B cell (primary cell): ENCODE measurements around the gene TRMT61A. TPM values are rescaled to one million over a fixed set of nuclear protein-coding genes. Genes with fewer than 3 reads are reported as not detected.

Experiments
- ATAC-seq: fragments of 200-7000 bp; cut with Tn5 transposase; one replicate; pipeline ENCODE4 v1.10.0; 2021; ENCODE audit warnings: low read depth, mild to moderate bottlenecking, moderate number of reproducible peaks, moderate library complexity
- CTCF ChIA-PET: fragments of 350-600 bp; sonication (Branson Sonifier 250); formaldehyde crosslinking; loops from one replicate; lab custom pipeline; 2021; ENCODE audit warnings: antibody characterized with exemption, inconsistent platforms; lab: Charles Lee
- POLR2A ChIA-PET: fragments of 350-600 bp; sonication (Branson Sonifier 250); formaldehyde crosslinking; loops from one replicate; lab custom pipeline; 2021; ENCODE audit warnings: antibody characterized with exemption; lab: Charles Lee
- DNase-seq: peaks from one replicate; pipeline ENCODE4 v3.0.0; 2013
- H2AFZ ChIP-seq: 2 replicates; pipeline ENCODE4 v1.6.1; 2012; ENCODE audit warnings: mild to moderate bottlenecking, low read depth, low read length; ENCODE audit not compliant: insufficient read depth, poor library complexity, severe bottlenecking
- H3K27ac ChIP-seq, 2 donors: 1 replicate in 1 of 2; 2 replicates in 1 of 2; pipeline ENCODE4 v1.5.1; 2012 to 2013; ENCODE audit warnings: low read length in 2 of 2, mild to moderate bottlenecking in 2 of 2, moderate library complexity in 1 of 2
- H3K27me3 ChIP-seq, 4 experiments: fragments of 200-600 bp in 1 of 4; sonication (generic) in 1 of 4; replicated peaks in 1 of 4; 1 replicate in 2 of 4; 2 replicates in 2 of 4; pipeline versions ENCODE4 v1.6.1 to v1.7.0; 2013 to 2016; ENCODE audit warnings: low read length in 3 of 4, mild to moderate bottlenecking in 2 of 4, mixed read lengths in 1 of 4, moderate library complexity in 1 of 4; ENCODE audit not compliant: insufficient read depth in 4 of 4, control insufficient read depth in 3 of 4; ENCODE audit errors: control extremely low read depth in 1 of 4
- H3K36me3 ChIP-seq, 2 experiments: replicated peaks in 1 of 2; 1 replicate in 1 of 2; 2 replicates in 1 of 2; pipeline versions ENCODE4 v1.6.1 to v1.7.1; 2013; ENCODE audit warnings: low read length in 1 of 2; ENCODE audit not compliant: insufficient read depth in 2 of 2, control insufficient read depth in 1 of 2; ENCODE audit errors: control extremely low read depth in 1 of 2, extremely low read depth in 1 of 2
- H3K4me1 ChIP-seq, 2 donors: fragments of 200-600 bp in 1 of 2; sonication (generic) in 1 of 2; 1 replicate in 1 of 2; 2 replicates in 1 of 2; pipeline versions ENCODE4 v1.5.1 to v1.6.1; 2013 to 2017; ENCODE audit warnings: low read length in 2 of 2; ENCODE audit not compliant: control insufficient read depth in 2 of 2, insufficient read depth in 2 of 2
- H3K4me2 ChIP-seq: replicated peaks from 2 replicates; pipeline ENCODE3; 2012; ENCODE audit warnings: mild to moderate bottlenecking, low read depth, low read length; ENCODE audit not compliant: poor library complexity, severe bottlenecking
- H3K4me3 ChIP-seq, 5 experiments: fragments of 200-600 bp in 1 of 5; sonication (generic) in 1 of 5; 1 replicate in 3 of 5; 2 replicates in 2 of 5; pipeline versions ENCODE4 v1.5.1 to v1.7.0; 2011 to 2016; ENCODE audit warnings: low read length in 4 of 5, mild to moderate bottlenecking in 4 of 5, low read depth in 2 of 5, control low read depth in 1 of 5, moderate library complexity in 1 of 5; ENCODE audit not compliant: insufficient read depth in 1 of 5; ENCODE audit errors: control extremely low read depth in 1 of 5, extremely low read depth in 1 of 5
- H3K79me2 ChIP-seq: fragments of 200-600 bp; sonication (generic); one replicate; pipeline ENCODE4 v1.6.0; 2016; ENCODE audit warnings: low read length; ENCODE audit not compliant: control insufficient read depth, insufficient read depth
- H3K9ac ChIP-seq: fragments of 200-600 bp; sonication (generic); 2 replicates; pipeline ENCODE4 v1.6.1; 2017; ENCODE audit warnings: mild to moderate bottlenecking, low read length, moderate library complexity
- H3K9me3 ChIP-seq, 3 donors: one replicate each; pipeline versions ENCODE4 v1.6.1 to v1.7.1; 2013; ENCODE audit warnings: low read length in 2 of 3; ENCODE audit not compliant: control insufficient read depth in 2 of 3, insufficient read depth in 1 of 3; ENCODE audit errors: control extremely low read depth in 1 of 3
- H4K20me1 ChIP-seq: 2 replicates; pipeline ENCODE4 v1.6.0; 2012; ENCODE audit warnings: mild to moderate bottlenecking, low read length; ENCODE audit not compliant: insufficient read depth, control insufficient read depth, poor library complexity, severe bottlenecking
- H3K27ac Mint-ChIP-seq: one replicate; pipeline ENCODE4 v1.8.0; 2021; ENCODE audit warnings: mixed read lengths
- H3K27me3 Mint-ChIP-seq: one replicate; pipeline ENCODE4 v1.8.0; 2021; ENCODE audit warnings: mixed read lengths
- H3K4me1 Mint-ChIP-seq: one replicate; pipeline ENCODE4 v1.8.0; 2021; ENCODE audit warnings: mixed read lengths
- H3K4me3 Mint-ChIP-seq: one replicate; pipeline ENCODE4 v1.8.0; 2021; ENCODE audit warnings: mixed read lengths
- H3K9me3 Mint-ChIP-seq: one replicate; pipeline ENCODE4 v1.8.0; 2022; ENCODE audit warnings: mixed read lengths; ENCODE audit not compliant: insufficient read depth
- EZH2 ChIP-seq: IDR thresholded peaks from 2 replicates; pipeline ENCODE4 v1.6.1; 2012; ENCODE audit warnings: borderline replicate concordance, low read depth, mild to moderate bottlenecking, moderate library complexity, low read length; ENCODE audit not compliant: insufficient read depth, poor library complexity, severe bottlenecking
- WGBS: methylation state at CpG from one replicate; pipeline ENCODE4 v1.1.5; 2013; ENCODE audit warnings: missing lambda C conversion rate; ENCODE audit not compliant: insufficient coverage; 5-methylcytosine and 5-hydroxymethylcytosine counted together
- intact Hi-C: fragments of 100-400 bp; cut with micrococcal nuclease; formaldehyde crosslinking; loops from one replicate; pipeline ENCODE4 v1.10.0; 2022
- polyA plus RNA-seq: library from polyadenylated mRNA; depleted of rRNA; stranded (reverse); fragments of >200 nt; gene quantifications from 2 replicates; pipeline ENCODE4 v1.2.3, GENCODE V29; 2012
- total RNA-seq, 2 donors: library from RNA; stranded (reverse); fragments of 120-200 nt in 1 of 2; gene quantifications; 1 replicate in 1 of 2; 2 replicates in 1 of 2; pipeline versions ENCODE4 v1.2.3 to v1.2.4, GENCODE V29; 2013 to 2022
- TF ChIP-seq, protein P1 (sequence below): fragments of 200-600 bp; IDR thresholded peaks from one replicate; pipeline ENCODE4 v1.8.0; 2022; ENCODE audit warnings: antibody characterized with exemption, mild to moderate bottlenecking

The TRMT61A gene
- total and polyA plus RNA-seq, 2 donors (not counting 1 experiment from before 2014, with no cell fraction given): 9.5 to 18.4 TPM

DNA sequence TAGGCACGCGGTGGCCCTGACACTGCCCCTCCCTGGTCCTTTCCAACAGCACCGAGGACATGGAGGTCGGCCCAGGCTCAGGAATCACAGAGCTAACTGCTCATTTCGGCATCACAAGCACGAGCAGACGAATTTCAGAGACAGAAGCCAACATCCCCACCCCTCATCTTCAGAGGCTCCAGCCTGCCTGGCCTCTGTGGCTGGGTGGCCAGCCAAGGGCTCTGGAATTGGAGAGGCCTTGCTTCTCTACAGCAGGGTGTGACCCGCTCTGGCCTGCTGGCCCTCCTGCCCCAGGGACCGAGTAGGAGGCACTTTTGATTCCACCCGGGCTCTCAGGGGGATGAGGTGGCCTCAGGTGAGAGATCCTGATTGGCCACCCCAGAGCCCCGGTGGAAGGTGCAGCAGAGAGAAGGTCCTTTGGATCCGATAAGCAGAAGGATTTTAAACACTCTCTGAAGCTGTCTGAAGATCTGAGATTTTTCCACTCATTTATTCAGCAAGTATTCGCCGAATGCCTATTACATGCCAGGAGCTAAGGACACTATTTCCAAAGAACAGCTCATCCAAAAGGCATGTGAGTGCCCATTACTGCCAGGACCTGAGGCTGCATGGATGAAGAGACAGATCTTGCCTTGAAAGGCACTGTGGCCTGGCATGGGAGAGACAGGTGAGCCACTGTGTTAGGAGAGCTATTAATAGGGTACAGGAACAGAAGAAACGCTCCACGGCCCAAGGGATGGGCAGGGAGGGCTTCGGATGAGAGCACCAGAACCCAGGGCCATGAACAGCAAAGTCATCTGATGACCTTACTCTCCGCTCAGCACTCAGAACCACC lies 23.2 kb downstream of the TRMT61A start:
- H3K27me3 ChIP-seq: no peaks in the 10 kb centered on the region
- H4K20me1 ChIP-seq: peaks cover 36% of the 10 kb centered on the region
- H3K4me2 ChIP-seq: no peak overlapping the region
- ChIA-PET CTCF (interaction anchor here (0.8 to 9.3 kb wide), 3 partner anchors 18 to 33 kb away, joined by 3 to 128 read pairs (median 6); no protein-coding TSS in a partner anchor), POLR2A (no interaction called here)
- Mint-ChIP-seq H3K4me3 (no peak overlapping the region), H3K27ac (no peak overlapping the region), H3K9me3 (no peaks in the 10 kb centered on the region), H3K27me3 (no peaks in the 10 kb centered on the region), H3K4me1 (peaks cover 11% of the 10 kb centered on the region)
- no peak overlapping the region for H3K27ac ChIP-seq
- 81% methylated on average over 15 of the region's 18 CpGs for WGBS
- no peak overlapping the region for H3K9ac ChIP-seq
- no peak overlapping the region for H2AFZ ChIP-seq
- DNase-seq: no peak
- TF ChIP-seq, protein P1, sequence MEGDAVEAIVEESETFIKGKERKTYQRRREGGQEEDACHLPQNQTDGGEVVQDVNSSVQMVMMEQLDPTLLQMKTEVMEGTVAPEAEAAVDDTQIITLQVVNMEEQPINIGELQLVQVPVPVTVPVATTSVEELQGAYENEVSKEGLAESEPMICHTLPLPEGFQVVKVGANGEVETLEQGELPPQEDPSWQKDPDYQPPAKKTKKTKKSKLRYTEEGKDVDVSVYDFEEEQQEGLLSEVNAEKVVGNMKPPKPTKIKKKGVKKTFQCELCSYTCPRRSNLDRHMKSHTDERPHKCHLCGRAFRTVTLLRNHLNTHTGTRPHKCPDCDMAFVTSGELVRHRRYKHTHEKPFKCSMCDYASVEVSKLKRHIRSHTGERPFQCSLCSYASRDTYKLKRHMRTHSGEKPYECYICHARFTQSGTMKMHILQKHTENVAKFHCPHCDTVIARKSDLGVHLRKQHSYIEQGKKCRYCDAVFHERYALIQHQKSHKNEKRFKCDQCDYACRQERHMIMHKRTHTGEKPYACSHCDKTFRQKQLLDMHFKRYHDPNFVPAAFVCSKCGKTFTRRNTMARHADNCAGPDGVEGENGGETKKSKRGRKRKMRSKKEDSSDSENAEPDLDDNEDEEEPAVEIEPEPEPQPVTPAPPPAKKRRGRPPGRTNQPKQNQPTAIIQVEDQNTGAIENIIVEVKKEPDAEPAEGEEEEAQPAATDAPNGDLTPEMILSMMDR: no peak
- TF ChIP-seq EZH2: no peak
- H3K9me3 ChIP-seq: no peaks in the 10 kb centered on the region
- peaks cover 63% of the 10 kb centered on the region for H3K79me2 ChIP-seq
- peaks cover 0 to 10% of the 10 kb centered on the region in 2 experiments for H3K36me3 ChIP-seq
- ATAC-seq: no peak
- no peaks in the 10 kb centered on the region for H3K4me1 ChIP-seq
- H3K4me3 ChIP-seq: no peak overlapping the region
- intact Hi-C loops: no loop called here

DNA sequence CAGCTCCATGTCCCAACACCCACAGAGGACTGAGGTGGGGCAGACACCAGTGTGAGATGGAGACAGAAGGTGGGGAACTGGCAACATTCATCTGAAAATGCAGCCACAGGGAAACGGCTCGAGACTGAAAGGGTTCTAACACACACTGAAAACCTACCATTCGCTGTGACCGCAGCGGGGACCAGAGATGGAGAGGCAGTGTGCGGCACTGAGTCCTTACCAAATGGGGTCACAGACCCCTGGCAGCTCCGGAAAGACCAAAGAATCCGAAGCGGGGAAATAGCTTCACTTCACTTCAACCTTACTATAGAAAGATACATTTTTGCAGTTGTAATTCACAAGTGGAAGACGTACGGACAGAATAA lies 23.8 kb downstream of the TRMT61A start:
- Histone ChIP-seq H4K20me1 (peaks cover 30% of the 10 kb centered on the region), H2AFZ (no peak overlapping the region), H3K9ac (no peak overlapping the region), H3K36me3 (peaks cover 0 to 12% of the 10 kb centered on the region in 2 experiments), H3K27me3 (no peaks in the 10 kb centered on the region), H3K9me3 (no peaks in the 10 kb centered on the region), H3K4me1 (no peaks in the 10 kb centered on the region), H3K27ac (no peak overlapping the region), H3K4me2 (no peak overlapping the region), H3K79me2 (peaks cover 64% of the 10 kb centered on the region), H3K4me3 (no peak overlapping the region)
- H3K27ac Mint-ChIP-seq: no peak overlapping the region
- WGBS: 96% methylated on average over 9 of the region's 11 CpGs
- ATAC-seq (no peak), DNase-seq (no peak)
- peaks cover 14% of the 10 kb centered on the region for H3K4me1 Mint-ChIP-seq
- H3K9me3 Mint-ChIP-seq: no peaks in the 10 kb centered on the region
- intact Hi-C loops: no loop called here
- no peaks in the 10 kb centered on the region for H3K27me3 Mint-ChIP-seq
- no peak overlapping the region for H3K4me3 Mint-ChIP-seq
- no peak for TF ChIP-seq EZH2
- TF ChIP-seq, protein P1: no peak
- ChIA-PET POLR2A (no interaction called here), CTCF (interaction anchor here (2.0 kb wide), 1 partner anchor 34 kb away, joined by 6 read pairs; no protein-coding TSS in a partner anchor)
